Measurements from ENCODE around the gene HDAC11. TPM values are rescaled to one million over a fixed set of nuclear protein-coding genes. Genes with fewer than 3 reads are reported as not detected.

Gene HDAC11
- total and polyA plus RNA-seq, 9 of the 15 experiments (the other 6 are each of a cell fraction or from before 2014, with no cell fraction given): 0.60 to 6.0 (median 4.5) TPM

DNA sequence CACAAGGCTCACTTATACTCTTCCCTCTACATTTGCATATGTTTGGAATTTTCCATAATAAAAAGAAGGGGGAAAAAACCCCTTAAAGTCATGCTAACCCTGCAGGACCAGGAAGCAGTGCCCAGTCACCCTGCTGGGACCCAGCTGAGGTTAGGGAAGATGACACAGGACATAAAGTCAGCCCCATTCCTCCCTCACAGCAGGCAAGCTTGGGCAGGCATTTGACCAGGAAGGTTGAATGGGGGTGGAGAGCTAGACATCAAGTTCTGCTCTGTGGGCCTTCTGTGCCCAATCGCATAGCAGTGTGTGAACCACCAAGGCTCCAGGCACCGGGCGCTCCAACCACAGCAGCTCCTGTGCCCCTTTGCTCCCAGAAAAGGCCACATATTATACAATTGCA lies 7.1 kb upstream of the HDAC11 start:
- H3K4me3 ChIP-seq: no peak overlapping the region
- intact Hi-C loops (cut with micrococcal nuclease): no loop called here
- in situ Hi-C loops (cut with MboI): no loop called here
- H3K27ac ChIP-seq (ENCODE audit: extremely low read depth, low read depth, low read length): no peak overlapping the region
- no peaks in the 10 kb centered on the region for H3K9me3 ChIP-seq (replicated peaks; ENCODE audit: control insufficient read depth, insufficient read depth, low read depth, low read length)
- no peak for FAIRE-seq
- H3K9me1 ChIP-seq (ENCODE audit: control insufficient read depth, insufficient read depth, low read length): no peaks in the 10 kb centered on the region
- CTCF ChIA-PET (ENCODE audit: low intra/inter-chr PET ratio): no interaction called here
- WGBS (ENCODE audit: insufficient coverage, low coverage, missing lambda C conversion rate): 77% methylated on average over 3 of the region's 3 CpGs
- H3K4me2 ChIP-seq (ENCODE audit: insufficient read depth, low read length): no peak overlapping the region
- H3K36me3 ChIP-seq (ENCODE audit: control insufficient read depth, insufficient read depth, low read length): no peaks in the 10 kb centered on the region
- H4K20me1 ChIP-seq (replicated peaks; ENCODE audit: control insufficient read depth, insufficient read depth, low read length): no peaks in the 10 kb centered on the region
- DNase-seq (ENCODE audit: extremely low read depth in 1 of 4, low spot score in 3 of 4): no peak
- ATAC-seq: no peak
- no peaks in the 10 kb centered on the region for H3K79me2 ChIP-seq (ENCODE audit: control insufficient read depth, insufficient read depth, low read length)
- no peak overlapping the region for H3K9ac ChIP-seq (ENCODE audit: insufficient read depth in 1 of 2, low read depth in 2 of 2, low read length in 2 of 2)
- H3K4me1 ChIP-seq (replicated peaks in 1 of 2; ENCODE audit: control insufficient read depth in 2 of 2, insufficient read depth in 2 of 2, low read length in 2 of 2): peaks cover 10 to 11% of the 10 kb centered on the region in 2 experiments
- POLR2A ChIA-PET: no interaction called here
- BruUV-seq (replicated peaks): no TSS peak
- H2AFZ ChIP-seq (ENCODE audit: low read depth, low read length): no peak overlapping the region
- H3K27me3 ChIP-seq (ENCODE audit: control insufficient read depth in 2 of 2, insufficient read depth in 2 of 2, low read length in 2 of 2): peaks cover 2 to 7% of the 10 kb centered on the region in 2 experiments; a peak in 3 of 5 replicates
- TF ChIP-seq, protein P1, sequence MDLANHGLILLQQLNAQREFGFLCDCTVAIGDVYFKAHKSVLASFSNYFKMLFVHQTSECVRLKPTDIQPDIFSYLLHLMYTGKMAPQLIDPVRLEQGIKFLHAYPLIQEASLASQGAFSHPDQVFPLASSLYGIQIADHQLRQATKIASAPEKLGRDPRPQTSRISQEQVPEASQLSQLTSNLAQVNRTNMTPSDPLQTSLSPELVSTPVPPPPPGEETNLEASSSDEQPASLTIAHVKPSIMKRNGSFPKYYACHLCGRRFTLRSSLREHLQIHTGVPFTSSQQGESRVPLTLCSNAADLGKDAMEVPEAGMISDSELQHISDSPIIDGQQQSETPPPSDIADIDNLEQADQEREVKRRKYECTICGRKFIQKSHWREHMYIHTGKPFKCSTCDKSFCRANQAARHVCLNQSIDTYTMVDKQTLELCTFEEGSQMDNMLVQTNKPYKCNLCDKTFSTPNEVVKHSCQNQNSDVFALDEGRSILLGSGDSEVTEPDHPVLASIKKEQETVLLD (IDR thresholded peaks at IDR 0.05): no peak
- TF ChIP-seq KDM1A (IDR thresholded peaks at IDR 0.05) (no peak), ZBTB17 (CRISPR knock-in tag; IDR thresholded peaks at IDR 0.05) (no peak), WHSC1 (IDR thresholded peaks at IDR 0.05; ENCODE audit: low read length) (no peak), SIX5 (IDR thresholded peaks at IDR 0.05; ENCODE audit: borderline replicate concordance in 1 of 2, insufficient read depth in 1 of 2, low read depth in 1 of 2, low read length in 2 of 2) (no peak), ZNF354B (CRISPR knock-in tag; IDR thresholded peaks at IDR 0.05) (no peak)
- TF ChIP-seq, protein P2, sequence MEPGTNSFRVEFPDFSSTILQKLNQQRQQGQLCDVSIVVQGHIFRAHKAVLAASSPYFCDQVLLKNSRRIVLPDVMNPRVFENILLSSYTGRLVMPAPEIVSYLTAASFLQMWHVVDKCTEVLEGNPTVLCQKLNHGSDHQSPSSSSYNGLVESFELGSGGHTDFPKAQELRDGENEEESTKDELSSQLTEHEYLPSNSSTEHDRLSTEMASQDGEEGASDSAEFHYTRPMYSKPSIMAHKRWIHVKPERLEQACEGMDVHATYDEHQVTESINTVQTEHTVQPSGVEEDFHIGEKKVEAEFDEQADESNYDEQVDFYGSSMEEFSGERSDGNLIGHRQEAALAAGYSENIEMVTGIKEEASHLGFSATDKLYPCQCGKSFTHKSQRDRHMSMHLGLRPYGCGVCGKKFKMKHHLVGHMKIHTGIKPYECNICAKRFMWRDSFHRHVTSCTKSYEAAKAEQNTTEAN (CRISPR knock-in tag; IDR thresholded peaks at IDR 0.05): no peak

Measured in K562 (cell line).